Measurements from ENCODE around the gene GALNT10. TPM values are rescaled to one million over a fixed set of nuclear protein-coding genes. Genes with fewer than 3 reads are reported as not detected.

Gene GALNT10
- total and polyA plus RNA-seq, 2 of the 4 experiments (the other 2 are of a cell fraction): 46.2 to 67.0 TPM

- Histone ChIP-seq H2AK5ac (ENCODE audit: low read depth, low read length) (peak overlapping the region; percentile 65; the same call in 1 of the 2 replicates), H3K9me1 (ENCODE audit: insufficient read depth, low read length) (peaks cover 16% of the 10 kb centered on the region), H3K36me3 (ENCODE audit: control insufficient read depth, insufficient read depth, low read length) (no peaks in the 10 kb centered on the region), H4K20me1 (ENCODE audit: insufficient read depth, low read length) (peaks cover 7% of the 10 kb centered on the region; the same call in 1 of the 2 replicates), H3K18ac (ENCODE audit: low read depth, low read length) (0 out of 2 replicates have a peak overlapping the region, but pooled peaks have one; percentile 9), H3K9ac (ENCODE audit: low read depth, low read length) (no peak overlapping the region), H3K23ac (ENCODE audit: low read depth, low read length) (peak overlapping the region; percentile 58), H2BK5ac (ENCODE audit: low read depth, low read length, poor library complexity, severe bottlenecking) (peak overlapping the region; percentile 75), H2AFZ (replicated peaks; ENCODE audit: low read length, poor library complexity) (no peak overlapping the region), H3K27ac (ENCODE audit: insufficient read depth, low read length) (peak overlapping the region; percentile 19; the same call in 1 of the 2 replicates), H3K79me1 (ENCODE audit: low read depth in 1 of 2, low read length in 2 of 2) (peaks cover 22 to 41% of the 10 kb centered on the region in 2 experiments), H3K4me3 (ENCODE audit: insufficient read depth, low read depth, low read length) (no peak overlapping the region), H4K5ac (ENCODE audit: low read depth, low read length) (no peak overlapping the region), H3K4me1 (ENCODE audit: control insufficient read depth, insufficient read depth, low read length) (peaks cover 10% of the 10 kb centered on the region), H3K56ac (ENCODE audit: extremely low read depth, insufficient read depth, low read length) (no peak overlapping the region), H2BK20ac (ENCODE audit: low read depth, low read length) (peak overlapping the region; percentile 61), H4K91ac (ENCODE audit: insufficient read depth, low read depth, low read length) (peak overlapping the region; percentile 45; the same call in 1 of the 2 replicates), H2BK120ac (ENCODE audit: low read depth, low read length) (peak overlapping the region; percentile 69), H3K4ac (ENCODE audit: low read depth, low read length) (peak overlapping the region; percentile 76), H3K14ac (replicated peaks; ENCODE audit: low read depth, low read length) (peak overlapping the region; percentile 78), H2AK9ac (replicated peaks; ENCODE audit: low read depth, low read length, poor library complexity) (peak overlapping the region; percentile 74), H3K9me3 (ENCODE audit: control insufficient read depth, insufficient read depth, low read length) (0 out of 2 replicates have a peak, but pooled peaks cover 3% of the 10 kb centered on the region), H2BK15ac (ENCODE audit: low read depth, low read length) (peak overlapping the region; percentile 30; the same call in 1 of the 3 replicates), H4K8ac (ENCODE audit: low read depth in 2 of 2, low read length in 2 of 2) (peak overlapping the region in 1 of 2 experiments; percentile 60; a peak in 1 of 4 replicates), H3K27me3 (ENCODE audit: control insufficient read depth, insufficient read depth, low read length) (no peaks in the 10 kb centered on the region), H3K4me2 (ENCODE audit: low read depth, low read length) (no peak overlapping the region)
- 0 out of 2 replicates have a peak, but pooled peaks have one; percentile 14 for TF ChIP-seq FOS (IDR thresholded peaks at IDR 0.05; ENCODE audit: low read depth, low read length)
- TF ChIP-seq MAFK (IDR thresholded peaks at IDR 0.05; ENCODE audit: low read depth, low read length): no peak
- WGBS, 2 experiments (ENCODE audit: extremely low coverage in 2 of 2, insufficient read length in 1 of 2): 100% methylated on average over 1 of the region's 1 CpG; no CpG with 5 or more reads in 1 of the 2 experiments
- DNase-seq: peak; percentile 60
- in situ Hi-C loops (cut with MboI; ENCODE audit: low sequenced_read_pairs) (no loop called here), dilution Hi-C loops (cut with HindIII; ENCODE audit: low sequenced_read_pairs, unreplicated experiment) (no loop called here), intact Hi-C loops (cut with micrococcal nuclease) (no loop called here)
- BruUV-seq (replicated peaks): no TSS peak
- ChIA-PET CTCF (interaction anchor here (0.8 kb wide), 1 partner anchor 96 kb away, joined by 3 read pairs; no protein-coding TSS in a partner anchor), POLR2A (ENCODE audit: unreplicated experiment) (no interaction called here)
- ATAC-seq (ENCODE audit: low read depth): peak; percentile 83
Measured at GRCh38 chr5:154309371-154309745, 118.8 kb downstream of the GALNT10 start.

Data from IMR-90 (cell line).